ENCODE data around the gene TCFL5. TPM values are rescaled to one million over a fixed set of nuclear protein-coding genes. Genes with fewer than 3 reads are reported as not detected.

Gene TCFL5
- total RNA-seq, 1 donor from 2014 or later: 1.1 TPM

DNA sequence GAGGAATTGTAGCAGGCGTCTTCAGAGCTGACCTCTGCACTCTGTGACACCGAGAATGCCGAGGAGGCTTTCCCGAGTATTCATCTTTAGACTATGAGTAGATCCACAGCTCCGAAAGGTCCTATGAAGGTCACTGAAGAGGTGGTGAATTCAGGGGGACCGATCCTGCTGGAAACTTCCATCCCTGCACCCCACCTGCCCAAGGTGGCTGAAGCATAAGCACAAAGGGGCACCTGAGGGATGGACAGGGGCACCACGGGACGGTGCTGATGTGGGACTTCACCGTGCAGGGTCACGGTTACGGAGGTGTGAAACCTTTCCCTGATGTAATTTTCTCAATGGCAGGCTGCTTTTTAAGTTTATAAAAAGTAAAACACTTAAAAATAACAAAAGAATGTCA, 40.3 kb upstream of the TCFL5 start:
- intact Hi-C loops (cut with DNase I): loop anchor here (2.0 kb wide), 2 partner anchors 25 to 71 kb away; no protein-coding TSS in a partner anchor
- TF ChIP-seq, protein P1, sequence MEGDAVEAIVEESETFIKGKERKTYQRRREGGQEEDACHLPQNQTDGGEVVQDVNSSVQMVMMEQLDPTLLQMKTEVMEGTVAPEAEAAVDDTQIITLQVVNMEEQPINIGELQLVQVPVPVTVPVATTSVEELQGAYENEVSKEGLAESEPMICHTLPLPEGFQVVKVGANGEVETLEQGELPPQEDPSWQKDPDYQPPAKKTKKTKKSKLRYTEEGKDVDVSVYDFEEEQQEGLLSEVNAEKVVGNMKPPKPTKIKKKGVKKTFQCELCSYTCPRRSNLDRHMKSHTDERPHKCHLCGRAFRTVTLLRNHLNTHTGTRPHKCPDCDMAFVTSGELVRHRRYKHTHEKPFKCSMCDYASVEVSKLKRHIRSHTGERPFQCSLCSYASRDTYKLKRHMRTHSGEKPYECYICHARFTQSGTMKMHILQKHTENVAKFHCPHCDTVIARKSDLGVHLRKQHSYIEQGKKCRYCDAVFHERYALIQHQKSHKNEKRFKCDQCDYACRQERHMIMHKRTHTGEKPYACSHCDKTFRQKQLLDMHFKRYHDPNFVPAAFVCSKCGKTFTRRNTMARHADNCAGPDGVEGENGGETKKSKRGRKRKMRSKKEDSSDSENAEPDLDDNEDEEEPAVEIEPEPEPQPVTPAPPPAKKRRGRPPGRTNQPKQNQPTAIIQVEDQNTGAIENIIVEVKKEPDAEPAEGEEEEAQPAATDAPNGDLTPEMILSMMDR (IDR thresholded peaks at IDR 0.05): no peak
- Histone ChIP-seq H3K36me3 (peaks cover 40 to 62% of the 10 kb centered on the region in 2 donors), H3K27ac (no peak overlapping the region), H3K27me3 (no peaks in the 10 kb centered on the region), H3K4me3 (no peak overlapping the region), H3K4me1 (peaks cover 8 to 26% of the 10 kb centered on the region in 2 donors), H3K9me3 (no peaks in the 10 kb centered on the region)
- DNase-seq (ENCODE audit: low spot score in 2 of 2): no peak

DNA sequence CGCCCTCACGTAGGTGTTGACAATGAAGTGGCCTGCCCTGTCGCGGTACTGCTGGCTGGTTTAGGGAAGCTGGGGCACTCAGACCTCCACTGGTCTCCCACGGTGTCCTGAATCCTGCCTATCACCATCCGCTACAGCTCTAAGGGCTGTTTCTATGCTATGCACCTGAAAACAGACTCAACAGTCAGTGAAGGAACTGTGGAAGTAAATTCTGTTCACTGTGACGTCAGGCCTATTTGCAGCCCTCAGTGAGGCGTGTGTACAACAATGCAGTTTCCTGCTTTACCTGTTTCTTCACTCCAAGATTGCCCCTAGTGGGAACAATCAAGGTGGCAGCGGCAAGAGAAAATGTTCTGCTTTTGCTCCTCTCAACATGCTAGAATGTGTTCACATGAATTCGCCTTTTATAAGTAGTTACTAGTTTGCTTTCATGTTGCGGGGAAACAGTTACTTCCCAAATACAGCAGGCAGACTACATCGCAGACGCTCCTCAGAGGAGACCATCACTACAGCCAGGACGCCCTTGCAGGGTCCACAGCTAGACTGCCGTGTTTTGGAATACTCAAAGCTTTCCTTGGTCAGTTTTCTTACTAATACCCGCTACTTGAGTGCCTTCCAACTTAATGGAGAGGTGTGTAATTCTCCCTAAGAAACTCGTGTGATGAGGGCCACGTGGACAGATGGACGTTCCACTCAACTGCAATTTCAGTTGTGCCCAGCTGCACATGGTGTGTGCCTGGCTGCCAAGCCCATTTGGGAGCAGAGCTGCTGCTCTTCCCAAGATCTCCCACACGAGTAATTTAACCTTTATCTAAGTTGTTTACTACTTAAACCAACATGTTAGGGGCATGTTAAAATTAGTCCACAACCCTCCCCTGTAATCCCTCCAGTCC, 39.3 kb upstream of the TCFL5 start:
- peaks cover 33 to 59% of the 10 kb centered on the region in 2 donors for H3K36me3 ChIP-seq
- TF ChIP-seq, protein P1 (IDR thresholded peaks at IDR 0.05): no peak
- no peaks in the 10 kb centered on the region for H3K27me3 ChIP-seq
- intact Hi-C loops (cut with DNase I): loop anchor here (1.0 to 2.0 kb wide), 3 partner anchors 24 to 108 kb away; no protein-coding TSS in a partner anchor
- no peak overlapping the region for H3K27ac ChIP-seq
- H3K4me3 ChIP-seq: no peak overlapping the region
- no peak for DNase-seq (ENCODE audit: low spot score in 2 of 2)
- H3K4me1 ChIP-seq: peaks cover 8 to 26% of the 10 kb centered on the region in 2 donors
- no peaks in the 10 kb centered on the region for H3K9me3 ChIP-seq

- TF ChIP-seq, protein P1 (IDR thresholded peaks at IDR 0.05): peak; percentile 88 to 95 (median 93)
- peak; percentile 23 to 85 for DNase-seq (ENCODE audit: low spot score in 2 of 2)
- Histone ChIP-seq H3K4me3 (no peak overlapping the region), H3K27me3 (no peaks in the 10 kb centered on the region), H3K27ac (no peak overlapping the region), H3K9me3 (no peaks in the 10 kb centered on the region), H3K36me3 (peaks cover 30 to 59% of the 10 kb centered on the region in 2 donors), H3K4me1 (peaks cover 8 to 26% of the 10 kb centered on the region in 2 donors)
- intact Hi-C loops (cut with DNase I): loop anchor here (1.0 to 2.0 kb wide), 3 partner anchors 23 to 109 kb away; no protein-coding TSS in a partner anchor
Observed at GRCh38 chr20:62900052-62900691, 38.5 kb upstream of the TCFL5 start.

GRCh38 chr20:62899633-62900051, 38.0 kb upstream of the TCFL5 start:
- Histone ChIP-seq H3K9me3 (no peaks in the 10 kb centered on the region), H3K4me1 (peaks cover 8 to 26% of the 10 kb centered on the region in 2 donors), H3K27me3 (no peaks in the 10 kb centered on the region), H3K27ac (no peak overlapping the region), H3K4me3 (no peak overlapping the region), H3K36me3 (peaks cover 33 to 57% of the 10 kb centered on the region in 2 donors)
- TF ChIP-seq, protein P1 (IDR thresholded peaks at IDR 0.05): no peak
- no peak for DNase-seq (ENCODE audit: low spot score in 2 of 2)
- intact Hi-C loops (cut with DNase I): loop anchor here (1.0 to 2.0 kb wide), 3 partner anchors 23 to 110 kb away; no protein-coding TSS in a partner anchor

GRCh38 chr20:62898970-62899632, 37.5 kb upstream of the TCFL5 start:
- H3K9me3 ChIP-seq: no peaks in the 10 kb centered on the region
- H3K4me1 ChIP-seq: peaks cover 8 to 26% of the 10 kb centered on the region in 2 donors
- peaks cover 35 to 57% of the 10 kb centered on the region in 2 donors for H3K36me3 ChIP-seq
- no peaks in the 10 kb centered on the region for H3K27me3 ChIP-seq
- no peak for DNase-seq (ENCODE audit: low spot score in 2 of 2)
- intact Hi-C loops (cut with DNase I): no loop called here
- H3K4me3 ChIP-seq: no peak overlapping the region
- TF ChIP-seq, protein P1 (IDR thresholded peaks at IDR 0.05): no peak
- H3K27ac ChIP-seq: no peak overlapping the region
